Stimulated activated CD8-positive, alpha-beta memory T cell treated with anti-CD3 and anti-CD28 coated beads, Interleukin-4, amount 100 ng/mL, for 4 hours (primary cell): Measurements from ENCODE around the gene RARRES1.
"Not testable (repeated sequence)": the region's sequence is repeated elsewhere in the genome, so short reads cannot be mapped to it uniquely, and the experiment has no call there.

Experiments
- DNase-seq, 2 donors: peaks; one replicate each; pipeline ENCODE4 v3.0.0-alpha.2; 2020; ENCODE audit warnings: low read depth in 2 of 2, low spot score in 1 of 2

Gene RARRES1

DNA sequence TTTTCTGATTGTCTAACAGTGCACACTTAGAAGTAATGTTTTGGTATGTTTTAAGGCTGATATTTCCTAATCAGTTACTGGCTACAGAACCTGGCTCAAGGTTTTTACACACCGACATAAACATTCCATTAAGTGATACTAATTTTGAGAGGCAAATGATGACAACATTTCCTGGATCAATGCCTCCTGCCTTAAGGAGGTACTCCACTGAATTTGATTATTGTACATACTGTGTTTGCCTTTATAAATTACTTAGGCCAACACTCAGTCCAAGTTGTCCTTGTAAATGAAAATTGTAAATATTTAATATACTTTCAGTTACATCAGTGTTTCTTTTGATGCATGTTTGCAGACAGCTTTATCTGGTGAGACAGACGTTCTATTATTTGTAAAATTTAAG, 35.6 kb downstream of the RARRES1 start:
- DNase-seq = no peak

DNA sequence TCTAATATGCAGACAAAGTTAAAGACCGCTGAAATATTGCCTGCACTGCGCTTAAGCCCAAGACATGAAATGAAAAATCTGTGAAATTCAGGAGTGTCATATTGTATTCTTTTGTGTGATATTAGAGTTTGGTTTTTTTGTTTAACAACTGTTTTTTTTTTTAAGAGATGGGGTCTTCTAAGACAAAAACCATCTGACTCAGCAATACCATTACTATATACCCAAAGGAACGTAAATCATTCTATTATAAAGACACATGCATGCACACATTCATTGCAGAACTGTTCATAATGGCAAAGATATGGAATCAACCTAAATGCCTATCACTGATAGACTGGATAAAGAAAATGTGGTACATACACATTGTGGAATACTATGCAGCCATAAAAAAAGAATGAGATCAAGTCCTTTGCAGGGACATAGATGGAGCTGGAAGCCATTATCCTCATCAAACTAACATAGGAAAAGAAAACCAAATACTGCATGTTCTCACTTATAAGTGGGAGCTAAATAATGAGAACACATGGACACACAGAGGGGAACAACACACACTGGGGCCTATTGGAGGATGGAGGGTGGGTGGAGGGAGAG, 38.3 kb downstream of the RARRES1 start:
- not testable (repeated sequence) for DNase-seq

DNA sequence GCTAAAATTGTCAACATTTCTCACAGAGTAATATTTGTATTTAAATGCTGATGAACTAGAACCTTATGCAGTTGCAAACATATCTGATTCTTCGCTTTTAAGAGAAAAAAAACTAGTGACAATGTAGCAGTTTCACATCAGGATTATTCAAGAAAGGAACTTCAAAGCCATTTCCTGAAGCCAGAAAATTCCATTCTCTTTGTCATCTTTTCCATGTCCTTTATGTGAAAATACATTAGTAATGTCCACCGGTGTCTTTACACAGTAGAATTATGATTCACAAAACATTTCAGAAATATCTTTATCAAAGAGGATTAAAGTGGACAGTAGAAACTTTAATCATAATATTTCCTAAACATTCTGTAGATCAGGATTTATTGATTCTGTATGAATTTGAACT, 47.1 kb downstream of the RARRES1 start:
- DNase-seq = no peak

DNA sequence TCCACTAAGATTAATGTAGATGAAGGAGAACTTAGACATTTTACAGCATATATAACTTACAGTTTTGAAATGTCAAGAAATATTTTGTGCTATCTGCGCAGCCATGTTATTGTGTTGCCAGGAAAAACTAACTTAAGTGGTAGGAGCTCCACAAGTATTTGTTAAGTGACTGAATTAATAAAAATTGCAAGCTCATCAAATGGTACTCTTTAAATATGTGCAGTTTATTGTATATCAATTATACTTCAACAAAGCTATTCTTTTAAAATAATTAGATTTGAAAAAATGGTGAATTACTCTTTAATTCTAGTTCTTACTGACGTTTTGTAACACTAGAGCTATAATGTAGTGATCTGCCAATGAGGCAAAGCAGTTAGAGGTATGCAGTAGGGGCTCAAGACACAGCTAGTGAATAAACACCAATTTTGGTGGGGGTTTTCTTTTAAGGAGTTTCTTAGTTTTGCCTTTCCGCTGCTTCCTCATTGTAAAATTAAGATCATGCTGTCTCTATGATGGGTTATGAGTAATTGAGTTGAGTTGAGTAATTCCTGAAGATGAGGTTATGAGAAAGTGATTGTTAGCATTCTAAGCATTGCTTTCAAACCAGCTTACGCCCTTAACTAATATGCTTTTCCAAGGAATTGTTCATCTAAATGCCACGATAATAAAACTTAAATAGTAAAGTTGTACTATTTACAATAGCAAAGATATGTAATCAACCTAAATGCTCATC, 48.9 kb downstream of the RARRES1 start:
- no peak for DNase-seq

- DNase-seq = no peak
Observed at GRCh38 chr3:158680861-158681260, 51.4 kb downstream of the RARRES1 start.

DNA sequence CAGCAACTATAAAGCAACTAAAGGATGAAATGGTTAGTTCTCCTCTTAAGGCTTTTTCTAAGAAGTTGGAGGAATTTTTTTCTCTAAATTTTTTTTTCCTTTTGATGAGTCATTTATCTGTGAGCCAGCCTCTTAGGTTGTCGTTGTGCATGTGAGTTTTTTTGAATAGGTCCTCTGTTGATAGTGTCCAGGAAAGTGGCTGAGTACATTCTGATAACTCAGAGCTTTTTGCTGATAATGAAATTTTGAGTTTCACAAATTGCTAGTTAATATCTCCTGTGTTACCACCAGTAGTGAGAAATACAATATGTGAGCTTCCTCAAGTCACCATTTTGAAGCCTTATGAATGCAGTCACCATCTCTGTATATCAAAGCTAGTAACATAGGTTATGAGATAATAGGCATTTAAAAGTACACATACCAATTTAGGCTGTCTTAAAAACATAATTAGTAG, 52.7 kb downstream of the RARRES1 start:
- DNase-seq = no peak

- DNase-seq = no peak
Observed at GRCh38 chr3:158678687-158679086, 53.6 kb downstream of the RARRES1 start.

GRCh38 chr3:158672215-158673176, 59.8 kb downstream of the RARRES1 start, which contains the start of gene LXN:
Gene LXN, minus strand, starts transcription at chr3:158672648. Its CDS starts 170 bp downstream, at chr3:158672478.
- peak; percentile 42 to 50 for DNase-seq

- no peak for DNase-seq
Observed at GRCh38 chr3:158671821-158672214, 60.4 kb downstream of the RARRES1 start.

DNA sequence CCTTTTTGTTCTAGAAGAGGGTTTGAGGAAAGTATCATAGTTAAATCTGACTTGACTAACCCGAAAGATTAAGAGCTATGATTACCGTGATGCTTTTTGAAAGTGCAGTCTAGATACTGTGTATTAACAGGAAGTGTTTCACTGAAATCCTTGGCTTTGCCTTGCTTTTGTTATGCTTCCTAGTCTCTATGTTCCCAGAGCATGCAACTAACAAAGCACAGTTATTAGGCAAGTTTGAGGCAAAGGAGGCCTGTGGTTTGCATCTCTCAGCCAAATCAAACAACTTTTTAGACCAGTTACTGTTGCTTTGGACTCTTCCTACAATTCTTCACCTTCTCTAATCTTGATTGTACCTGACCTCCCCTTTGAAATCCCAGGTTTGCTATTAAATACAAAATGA, 63.8 kb downstream of the RARRES1 start:
- no peak for DNase-seq

DNA sequence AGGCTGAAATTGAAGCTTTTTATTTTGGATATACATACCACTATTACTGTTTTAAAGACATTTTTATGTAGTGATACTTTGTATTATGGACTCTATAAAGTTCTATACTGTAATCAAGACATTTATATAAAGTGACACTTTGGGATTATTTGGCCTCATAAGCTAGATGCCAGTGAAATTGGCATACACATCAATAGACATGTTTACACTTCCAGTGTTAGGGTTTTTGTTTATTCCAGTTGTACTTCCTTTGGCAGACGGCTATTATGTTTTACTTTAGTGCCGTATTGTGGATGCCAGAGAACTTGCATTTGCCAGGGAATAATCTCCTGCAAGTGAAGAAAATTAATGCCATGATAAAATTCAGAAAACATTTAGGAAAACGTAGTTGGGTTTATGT, 65.8 kb downstream of the RARRES1 start:
- no peak for DNase-seq

GRCh38 chr3:158663832-158664231, 68.4 kb downstream of the RARRES1 start:
- no peak for DNase-seq

DNA sequence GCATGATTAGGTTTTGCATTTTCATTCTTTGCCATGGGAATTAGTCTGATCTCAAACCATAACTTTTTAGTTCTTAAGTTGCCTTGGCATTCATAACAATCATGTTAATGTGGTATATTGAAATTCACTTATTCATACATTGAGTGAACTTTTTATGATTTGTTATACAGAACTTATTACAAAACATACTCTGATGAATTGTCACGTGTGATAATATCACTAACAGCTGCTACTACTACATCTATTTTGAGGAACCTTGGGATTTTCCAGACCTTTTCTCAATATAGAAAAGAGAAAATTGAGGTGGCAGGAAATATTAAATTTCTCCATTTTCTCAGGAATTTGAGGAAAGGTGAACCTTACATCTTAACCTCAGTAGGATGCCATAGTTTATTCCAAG, 69.0 kb downstream of the RARRES1 start:
- DNase-seq = no peak

DNA sequence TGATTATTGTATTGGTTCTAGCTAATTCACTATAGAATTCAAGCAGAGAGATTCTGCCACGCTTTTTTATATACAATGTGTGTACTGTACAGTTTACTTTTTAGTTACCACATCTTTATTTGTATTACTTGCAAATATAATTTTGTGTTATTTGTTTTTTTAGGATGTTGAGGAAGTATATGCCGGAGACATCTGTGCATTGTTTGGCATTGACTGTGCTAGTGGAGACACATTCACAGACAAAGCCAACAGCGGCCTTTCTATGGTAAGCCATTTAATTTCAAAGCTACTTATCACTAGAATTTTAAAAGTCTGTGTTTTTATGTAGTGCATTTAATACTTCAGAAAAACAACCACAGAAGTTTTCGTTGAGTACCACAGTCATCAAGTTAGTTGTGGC, 71.5 kb downstream of the RARRES1 start:
- DNase-seq = no peak

GRCh38 chr3:158659454-158660237, 72.6 kb downstream of the RARRES1 start:
- DNase-seq = no peak

DNA sequence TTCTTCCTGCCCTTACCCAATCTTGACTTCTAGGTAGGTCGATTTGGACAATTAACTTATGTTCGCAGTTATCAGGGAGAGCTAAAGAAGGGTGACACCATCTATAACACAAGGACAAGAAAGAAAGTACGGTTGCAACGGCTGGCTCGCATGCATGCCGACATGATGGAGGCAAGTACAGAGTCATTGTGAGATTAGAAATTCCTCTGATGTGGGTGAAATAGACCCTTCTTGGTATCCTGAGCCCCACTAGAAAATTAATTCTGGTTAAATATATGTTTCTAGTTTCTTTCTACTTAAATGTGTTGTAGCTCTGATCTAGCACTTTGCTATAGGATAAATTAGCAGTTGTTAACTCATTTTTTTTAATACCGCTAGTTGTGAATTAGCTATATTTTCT, 73.4 kb downstream of the RARRES1 start:
- DNase-seq = no peak

DNA sequence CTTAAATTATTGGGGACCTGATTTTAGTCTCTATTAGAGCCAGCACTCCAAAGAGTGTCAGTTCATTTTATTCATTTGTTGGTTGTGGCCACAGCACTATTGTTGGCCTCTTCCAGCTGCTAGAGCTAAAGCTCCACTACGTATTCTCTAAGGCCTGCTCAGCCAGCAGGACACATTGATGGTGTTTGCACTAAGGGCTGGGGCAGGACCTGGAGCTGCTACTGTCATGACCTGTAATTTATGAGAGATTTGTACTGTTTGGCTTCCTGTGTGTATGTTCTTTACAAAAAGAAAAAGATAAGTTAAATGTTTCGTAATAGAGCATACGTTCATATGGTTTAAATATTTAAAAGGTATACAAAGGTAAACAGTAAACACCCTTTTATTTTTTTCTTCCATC, 79.8 kb downstream of the RARRES1 start:
- no peak for DNase-seq

- no peak for DNase-seq
Observed at GRCh38 chr3:158651192-158651591, 81.1 kb downstream of the RARRES1 start.

GRCh38 chr3:158649791-158650190, 82.5 kb downstream of the RARRES1 start:
- no peak for DNase-seq
